DND-41 (cell line): ENCODE results near the gene IFNL4.

Experiments used
- EZH2 ChIP-seq: IDR thresholded peaks from 3 replicates; pipeline ENCODE4 v1.6.1; 2012; ENCODE audit warnings: borderline replicate concordance, low read depth, mild to moderate bottlenecking, moderate library complexity, low read length, inconsistent platforms; ENCODE audit not compliant: severe bottlenecking
- TF ChIP-seq, protein P1 (sequence below): IDR thresholded peaks from 2 replicates; pipeline ENCODE4 v1.5.1; 2012; ENCODE audit warnings: borderline replicate concordance, low read length, moderate library complexity, mild to moderate bottlenecking; ENCODE audit not compliant: poor library complexity, severe bottlenecking; ENCODE audit errors: extremely low read depth

DNA sequence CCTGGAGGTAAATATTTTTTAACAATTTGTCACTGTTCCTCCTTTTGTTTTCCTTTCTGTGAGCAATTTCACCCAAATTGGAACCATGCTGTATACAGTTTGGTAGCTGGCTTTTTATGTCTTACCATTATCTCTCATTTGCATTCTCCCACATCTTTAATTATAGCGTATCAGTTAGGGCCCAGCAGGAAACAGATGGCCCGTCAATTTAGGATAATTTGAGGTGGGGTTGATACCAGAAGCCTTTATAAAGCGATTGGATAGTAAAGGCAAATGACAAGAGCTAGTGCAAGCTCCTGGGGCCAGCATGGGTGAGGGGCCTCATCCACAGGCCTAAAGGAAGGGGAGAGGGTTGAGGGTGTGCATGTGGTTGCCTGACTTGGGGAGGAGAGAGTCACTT, 3.8 kb upstream of the IFNL4 start:
- no peak for TF ChIP-seq EZH2
- TF ChIP-seq, protein P1, sequence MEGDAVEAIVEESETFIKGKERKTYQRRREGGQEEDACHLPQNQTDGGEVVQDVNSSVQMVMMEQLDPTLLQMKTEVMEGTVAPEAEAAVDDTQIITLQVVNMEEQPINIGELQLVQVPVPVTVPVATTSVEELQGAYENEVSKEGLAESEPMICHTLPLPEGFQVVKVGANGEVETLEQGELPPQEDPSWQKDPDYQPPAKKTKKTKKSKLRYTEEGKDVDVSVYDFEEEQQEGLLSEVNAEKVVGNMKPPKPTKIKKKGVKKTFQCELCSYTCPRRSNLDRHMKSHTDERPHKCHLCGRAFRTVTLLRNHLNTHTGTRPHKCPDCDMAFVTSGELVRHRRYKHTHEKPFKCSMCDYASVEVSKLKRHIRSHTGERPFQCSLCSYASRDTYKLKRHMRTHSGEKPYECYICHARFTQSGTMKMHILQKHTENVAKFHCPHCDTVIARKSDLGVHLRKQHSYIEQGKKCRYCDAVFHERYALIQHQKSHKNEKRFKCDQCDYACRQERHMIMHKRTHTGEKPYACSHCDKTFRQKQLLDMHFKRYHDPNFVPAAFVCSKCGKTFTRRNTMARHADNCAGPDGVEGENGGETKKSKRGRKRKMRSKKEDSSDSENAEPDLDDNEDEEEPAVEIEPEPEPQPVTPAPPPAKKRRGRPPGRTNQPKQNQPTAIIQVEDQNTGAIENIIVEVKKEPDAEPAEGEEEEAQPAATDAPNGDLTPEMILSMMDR: no peak
